ENCODE measurements around the gene C16orf86.

DNA sequence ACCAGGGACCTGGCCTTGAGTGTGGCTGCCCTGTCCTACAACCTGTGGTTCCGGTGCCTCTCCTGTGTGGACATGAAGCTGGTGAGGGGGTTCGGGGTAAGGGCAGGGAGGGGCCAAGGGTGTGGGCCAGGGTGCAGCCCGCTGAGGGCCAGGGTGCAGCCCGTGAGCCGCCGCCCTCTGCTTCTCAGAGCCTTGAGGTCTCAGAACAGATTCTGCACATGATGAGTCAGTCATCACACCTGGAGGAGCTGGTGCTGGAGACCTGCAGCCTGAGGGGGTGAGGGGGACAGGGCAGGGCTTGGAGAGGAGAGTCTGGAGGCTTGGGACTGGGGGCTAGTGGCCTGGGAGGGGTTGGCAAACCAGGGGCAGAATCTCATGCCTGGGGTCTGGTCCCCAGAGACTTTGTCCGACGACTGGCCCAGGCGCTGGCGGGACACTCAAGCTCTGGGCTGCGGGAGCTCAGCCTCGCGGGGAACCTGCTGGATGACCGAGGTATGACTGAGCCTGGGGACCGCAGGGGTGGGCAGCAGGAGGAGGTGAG is 19.4 kb upstream of the C16orf86 start:
- TF ChIP-seq, protein P1, sequence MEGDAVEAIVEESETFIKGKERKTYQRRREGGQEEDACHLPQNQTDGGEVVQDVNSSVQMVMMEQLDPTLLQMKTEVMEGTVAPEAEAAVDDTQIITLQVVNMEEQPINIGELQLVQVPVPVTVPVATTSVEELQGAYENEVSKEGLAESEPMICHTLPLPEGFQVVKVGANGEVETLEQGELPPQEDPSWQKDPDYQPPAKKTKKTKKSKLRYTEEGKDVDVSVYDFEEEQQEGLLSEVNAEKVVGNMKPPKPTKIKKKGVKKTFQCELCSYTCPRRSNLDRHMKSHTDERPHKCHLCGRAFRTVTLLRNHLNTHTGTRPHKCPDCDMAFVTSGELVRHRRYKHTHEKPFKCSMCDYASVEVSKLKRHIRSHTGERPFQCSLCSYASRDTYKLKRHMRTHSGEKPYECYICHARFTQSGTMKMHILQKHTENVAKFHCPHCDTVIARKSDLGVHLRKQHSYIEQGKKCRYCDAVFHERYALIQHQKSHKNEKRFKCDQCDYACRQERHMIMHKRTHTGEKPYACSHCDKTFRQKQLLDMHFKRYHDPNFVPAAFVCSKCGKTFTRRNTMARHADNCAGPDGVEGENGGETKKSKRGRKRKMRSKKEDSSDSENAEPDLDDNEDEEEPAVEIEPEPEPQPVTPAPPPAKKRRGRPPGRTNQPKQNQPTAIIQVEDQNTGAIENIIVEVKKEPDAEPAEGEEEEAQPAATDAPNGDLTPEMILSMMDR (IDR thresholded peaks at IDR 0.05): no peak
- TF ChIP-seq BHLHE40 (IDR thresholded peaks at IDR 0.05; ENCODE audit: low read depth, low read length): no peak
- TF ChIP-seq POLR2A (IDR thresholded peaks at IDR 0.05; ENCODE audit: low read length): no peak
- no peak for TF ChIP-seq CHD2 (IDR thresholded peaks at IDR 0.05; ENCODE audit: low read length, partially characterized antibody)
- TF ChIP-seq RCOR1 (IDR thresholded peaks at IDR 0.05; ENCODE audit: low read depth, low read length): no peak
- TF ChIP-seq ZC3H11A (IDR thresholded peaks at IDR 0.05): no peak
- no peak for TF ChIP-seq KDM1A (IDR thresholded peaks at IDR 0.05; ENCODE audit: low read depth)
- TF ChIP-seq, protein P2, sequence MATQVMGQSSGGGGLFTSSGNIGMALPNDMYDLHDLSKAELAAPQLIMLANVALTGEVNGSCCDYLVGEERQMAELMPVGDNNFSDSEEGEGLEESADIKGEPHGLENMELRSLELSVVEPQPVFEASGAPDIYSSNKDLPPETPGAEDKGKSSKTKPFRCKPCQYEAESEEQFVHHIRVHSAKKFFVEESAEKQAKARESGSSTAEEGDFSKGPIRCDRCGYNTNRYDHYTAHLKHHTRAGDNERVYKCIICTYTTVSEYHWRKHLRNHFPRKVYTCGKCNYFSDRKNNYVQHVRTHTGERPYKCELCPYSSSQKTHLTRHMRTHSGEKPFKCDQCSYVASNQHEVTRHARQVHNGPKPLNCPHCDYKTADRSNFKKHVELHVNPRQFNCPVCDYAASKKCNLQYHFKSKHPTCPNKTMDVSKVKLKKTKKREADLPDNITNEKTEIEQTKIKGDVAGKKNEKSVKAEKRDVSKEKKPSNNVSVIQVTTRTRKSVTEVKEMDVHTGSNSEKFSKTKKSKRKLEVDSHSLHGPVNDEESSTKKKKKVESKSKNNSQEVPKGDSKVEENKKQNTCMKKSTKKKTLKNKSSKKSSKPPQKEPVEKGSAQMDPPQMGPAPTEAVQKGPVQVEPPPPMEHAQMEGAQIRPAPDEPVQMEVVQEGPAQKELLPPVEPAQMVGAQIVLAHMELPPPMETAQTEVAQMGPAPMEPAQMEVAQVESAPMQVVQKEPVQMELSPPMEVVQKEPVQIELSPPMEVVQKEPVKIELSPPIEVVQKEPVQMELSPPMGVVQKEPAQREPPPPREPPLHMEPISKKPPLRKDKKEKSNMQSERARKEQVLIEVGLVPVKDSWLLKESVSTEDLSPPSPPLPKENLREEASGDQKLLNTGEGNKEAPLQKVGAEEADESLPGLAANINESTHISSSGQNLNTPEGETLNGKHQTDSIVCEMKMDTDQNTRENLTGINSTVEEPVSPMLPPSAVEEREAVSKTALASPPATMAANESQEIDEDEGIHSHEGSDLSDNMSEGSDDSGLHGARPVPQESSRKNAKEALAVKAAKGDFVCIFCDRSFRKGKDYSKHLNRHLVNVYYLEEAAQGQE (IDR thresholded peaks at IDR 0.05): no peak
- no peak for TF ChIP-seq MAZ (IDR thresholded peaks at IDR 0.05; ENCODE audit: borderline replicate concordance, low read depth, low read length)
- no peak for TF ChIP-seq NFE2L2 (conservative IDR thresholded peaks at IDR 0.05; ENCODE audit: low read length)
- TF ChIP-seq ESRRA (IDR thresholded peaks at IDR 0.05; ENCODE audit: borderline replicate concordance, low read length): no peak

Measured in A549 (cell line).